GM23338 (cell line): Measurements from ENCODE around the gene PNN. TPM values are rescaled to one million over a fixed set of nuclear protein-coding genes. Genes with fewer than 3 reads are reported as not detected.
"Not testable (repeated sequence)": the region's sequence is repeated elsewhere in the genome, so short reads cannot be mapped to it uniquely, and the experiment has no call there.

Experiments
- ATAC-seq: fragments of 200-7000 bp; cut with Tn5 transposase; 3 replicates; pipeline ENCODE4 v1.9.1; 2020
- DNase-seq: peaks from one replicate; pipeline ENCODE4 v3.0.0-alpha.2; 2015; ENCODE audit warnings: low spot score
- H2AFZ ChIP-seq: fragments of 200-600 bp; sonication (generic); 2 replicates; pipeline ENCODE4 v1.8.0; 2016; ENCODE audit warnings: antibody characterized with exemption, mild to moderate bottlenecking, moderate library complexity
- H3F3A ChIP-seq: fragments of 200-600 bp; sonication (generic); replicated peaks from 2 replicates; pipeline ENCODE4 v1.8.0; 2017; ENCODE audit warnings: antibody characterized with exemption, mixed run types, low read depth
- H3K27ac ChIP-seq: fragments of 200-600 bp; sonication (generic); 2 replicates; pipeline ENCODE4 v1.6.1; 2016; ENCODE audit warnings: low read depth
- H3K27me3 ChIP-seq: fragments of 200-600 bp; sonication (generic); 2 replicates; pipeline ENCODE4 v1.8.0; 2016; ENCODE audit warnings: mild to moderate bottlenecking, mixed run types, moderate library complexity; ENCODE audit not compliant: insufficient read depth
- H3K36me3 ChIP-seq: fragments of 200-600 bp; sonication (generic); 2 replicates; pipeline ENCODE4 v1.8.0; 2016; ENCODE audit warnings: mild to moderate bottlenecking; ENCODE audit not compliant: insufficient read depth
- H3K4me1 ChIP-seq: fragments of 200-600 bp; sonication (generic); 2 replicates; pipeline ENCODE4 v1.8.0; 2016; ENCODE audit warnings: mild to moderate bottlenecking, moderate library complexity; ENCODE audit not compliant: insufficient read depth
- H3K4me2 ChIP-seq: fragments of 200-600 bp; sonication (generic); 2 replicates; pipeline ENCODE4 v1.7.1; 2017; ENCODE audit warnings: mixed run types
- H3K4me3 ChIP-seq: fragments of 200-600 bp; sonication (generic); 2 replicates; pipeline ENCODE4 v1.6.1; 2016; ENCODE audit warnings: mixed run types
- H3K79me2 ChIP-seq: fragments of 200-600 bp; sonication (generic); replicated peaks from 2 replicates; pipeline ENCODE4 v1.8.0; 2017; ENCODE audit warnings: mild to moderate bottlenecking; ENCODE audit not compliant: insufficient read depth
- H3K9me2 ChIP-seq: fragments of 200-600 bp; sonication (generic); 2 replicates; pipeline ENCODE4 v1.8.0; 2017; ENCODE audit not compliant: insufficient read depth
- H4K20me1 ChIP-seq: fragments of 200-600 bp; sonication (generic); replicated peaks from 2 replicates; pipeline ENCODE4 v1.8.0; 2017; ENCODE audit warnings: mild to moderate bottlenecking; ENCODE audit not compliant: insufficient read depth
- H3K27ac Mint-ChIP-seq: 2 replicates; pipeline ENCODE4 v1.8.0; 2020; ENCODE audit warnings: inconsistent platforms, mild to moderate bottlenecking, moderate library complexity, mixed read lengths
- H3K27me3 Mint-ChIP-seq: 3 replicates; pipeline ENCODE4 v1.8.0; 2022; ENCODE audit warnings: low read depth, mild to moderate bottlenecking, moderate library complexity, mixed read lengths, inconsistent platforms; ENCODE audit not compliant: insufficient read depth, poor library complexity
- H3K36me3 Mint-ChIP-seq: 3 replicates; pipeline ENCODE4 v1.8.0; 2021; ENCODE audit warnings: low read depth, mild to moderate bottlenecking, inconsistent platforms, moderate library complexity, mixed read lengths
- H3K4me1 Mint-ChIP-seq: 3 replicates; pipeline ENCODE4 v1.8.0; 2020; ENCODE audit warnings: mild to moderate bottlenecking, inconsistent platforms, mixed read lengths
- H3K4me3 Mint-ChIP-seq: 3 replicates; pipeline ENCODE4 v1.8.0; 2021; ENCODE audit warnings: moderate library complexity, mild to moderate bottlenecking, inconsistent platforms, mixed read lengths
- H3K9me3 Mint-ChIP-seq: 3 replicates; pipeline ENCODE4 v1.8.0; 2020; ENCODE audit warnings: moderate library complexity, mild to moderate bottlenecking, inconsistent platforms, mixed read lengths
- CREB1 ChIP-seq: fragments of 250-450 bp; sonication (Bioruptor Pico); IDR thresholded peaks from 2 replicates; pipeline ENCODE4 v1.5.0; 2020; ENCODE audit warnings: low read depth, mild to moderate bottlenecking, moderate library complexity
- EZH2phosphoT487 ChIP-seq: fragments of 200-600 bp; sonication (generic); IDR thresholded peaks from one replicate; pipeline ENCODE4 v1.8.1; 2018; ENCODE audit warnings: antibody characterized with exemption; ENCODE audit not compliant: unreplicated experiment
- JUNB ChIP-seq: IDR thresholded peaks from one replicate; pipeline ENCODE4 v1.6.1; 2016; ENCODE audit warnings: antibody characterized with exemption; ENCODE audit not compliant: unreplicated experiment
- NANOG ChIP-seq: IDR thresholded peaks from 2 replicates; pipeline ENCODE4 v1.6.1; 2016; ENCODE audit warnings: antibody characterized with exemption, borderline replicate concordance
- POLR2AphosphoS5 ChIP-seq: IDR thresholded peaks from 2 replicates; pipeline ENCODE4 v1.6.1; 2016; ENCODE audit warnings: antibody characterized with exemption, low read depth
- STAT1 ChIP-seq: IDR thresholded peaks from one replicate; pipeline ENCODE4 v1.6.1; 2016; ENCODE audit warnings: antibody characterized with exemption; ENCODE audit not compliant: unreplicated experiment
- ZNF114 ChIP-seq: fragments of 250-450 bp; sonication (Bioruptor Pico); IDR thresholded peaks from 2 replicates; pipeline ENCODE4 v1.5.0; 2020; ENCODE audit warnings: mild to moderate bottlenecking, moderate library complexity
- ZNF331 ChIP-seq: fragments of 250-450 bp; sonication (Bioruptor Pico); IDR thresholded peaks from 2 replicates; pipeline ENCODE4 v1.5.0; 2020; ENCODE audit warnings: low read depth, mild to moderate bottlenecking, moderate library complexity
- polyA plus RNA-seq: library from polyadenylated mRNA; unstranded; fragments of >200 nt; fragmentation: Nextera tagmentation; extraction: Ambion mirVana; gene quantifications from 2 replicates; pipeline ENCODE4 v1.2.1, GENCODE V29; 2016
- total RNA-seq: library from RNA; depleted of rRNA; stranded (reverse); fragments of >200 nt; shearing (Covaris generic); gene quantifications from 2 replicates; pipeline ENCODE4 v1.2.3, GENCODE V29; 2014
- TF ChIP-seq, protein P1 (sequence below): IDR thresholded peaks from one replicate; pipeline ENCODE4 v1.6.1; 2018; ENCODE audit warnings: antibody characterized with exemption; ENCODE audit not compliant: unreplicated experiment
- TF ChIP-seq, protein P2 (sequence below): fragments of 250-450 bp; sonication (Bioruptor Pico); IDR thresholded peaks from 2 replicates; pipeline ENCODE4 v1.5.0; 2020; ENCODE audit warnings: mild to moderate bottlenecking, moderate library complexity
- TF ChIP-seq, protein P3 (sequence below), 2 experiments: fragments of 200-600 bp in 1 of 2; sonication (generic) in 1 of 2; conservative IDR thresholded peaks; 2 replicates each; pipeline versions ENCODE4 v1.5.1 to v1.6.1; 2016 to 2017; ENCODE audit warnings: antibody characterized with exemption in 2 of 2, low read depth in 2 of 2, mild to moderate bottlenecking in 2 of 2, moderate library complexity in 1 of 2

PNN gene
- total and polyA plus RNA-seq, 2 experiments from 2014 or later, result 60.0 to 325 TPM

DNA sequence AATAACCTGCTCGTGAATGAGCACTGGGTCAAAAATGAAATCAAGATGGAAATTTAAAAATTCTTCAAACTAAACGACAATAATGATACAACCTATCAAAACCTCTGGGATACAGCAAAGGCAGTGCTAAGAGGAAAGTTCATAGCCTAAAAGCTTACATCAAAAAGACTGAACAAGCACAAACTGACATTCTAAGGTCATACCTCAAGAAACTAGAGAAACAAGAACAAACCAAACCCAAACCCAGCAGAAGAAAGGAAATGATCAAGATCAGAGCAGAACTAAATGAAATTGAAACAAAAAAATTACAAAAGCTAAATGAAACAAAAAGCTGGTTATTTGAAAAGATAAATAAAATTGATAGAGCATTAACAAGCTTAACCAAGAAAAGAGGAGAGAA lies 32.4 kb downstream of the PNN start:
- H3K4me2 ChIP-seq, H3K27ac ChIP-seq, H3K79me2 ChIP-seq, H4K20me1 ChIP-seq, H3F3A ChIP-seq, H2AFZ ChIP-seq, H3K27me3 ChIP-seq, H3K36me3 Mint-ChIP-seq, H3K36me3 ChIP-seq, DNase-seq, H3K9me3 Mint-ChIP-seq, ATAC-seq, H3K4me3 Mint-ChIP-seq, H3K27me3 Mint-ChIP-seq, H3K27ac Mint-ChIP-seq, H3K9me2 ChIP-seq, H3K4me3 ChIP-seq, H3K4me1 ChIP-seq: not testable (repeated sequence)
- peaks cover 23% of the 10 kb centered on the region for H3K4me1 Mint-ChIP-seq

DNA sequence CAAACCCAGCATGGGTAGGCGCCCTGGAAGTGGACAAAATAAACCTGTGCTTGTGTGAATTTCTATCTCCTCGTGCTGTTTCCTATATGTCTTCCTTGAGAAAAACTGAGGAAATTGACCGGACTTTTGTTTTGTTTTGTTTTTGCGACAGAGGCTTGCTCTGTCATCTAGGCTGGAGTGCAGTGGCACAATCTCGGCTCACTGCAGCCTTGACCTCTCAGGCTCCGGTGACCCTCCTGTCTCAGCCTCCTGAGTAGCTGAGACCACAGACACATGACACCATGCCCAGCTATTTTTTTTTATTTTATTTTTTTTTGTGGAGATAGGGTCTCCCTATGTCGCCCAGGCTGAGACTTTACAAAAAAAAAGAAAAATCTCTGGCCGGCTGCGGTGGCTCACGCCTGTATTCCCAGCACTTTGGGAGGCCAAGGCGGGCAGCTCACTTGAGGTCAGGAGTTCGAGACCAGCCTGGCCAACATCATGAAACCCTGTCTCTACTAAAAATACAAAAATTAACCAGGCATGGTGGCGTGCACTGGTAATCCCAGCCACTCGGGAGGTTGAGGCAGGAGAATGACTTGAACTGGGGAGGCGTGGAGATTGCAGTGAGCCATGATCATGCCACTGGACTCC lies 36.2 kb downstream of the PNN start:
- Histone ChIP-seq H3K27ac (no peak overlapping the region), H3K4me3 (no peak overlapping the region), H3K27me3 (no peaks in the 10 kb centered on the region), H3F3A (no peaks in the 10 kb centered on the region), H3K36me3 (no peaks in the 10 kb centered on the region), H3K9me2 (no peaks in the 10 kb centered on the region), H3K79me2 (no peaks in the 10 kb centered on the region), H2AFZ (no peak overlapping the region), H3K4me2 (no peak overlapping the region), H3K4me1 (no peaks in the 10 kb centered on the region), H4K20me1 (no peaks in the 10 kb centered on the region)
- H3K4me1 Mint-ChIP-seq, result peaks cover 5% of the 10 kb centered on the region; the same call in 2 of the 3 replicates
- H3K27me3 Mint-ChIP-seq, result no peaks in the 10 kb centered on the region
- ATAC-seq (no peak), DNase-seq (no peak)
- no peaks in the 10 kb centered on the region for H3K9me3 Mint-ChIP-seq
- H3K36me3 Mint-ChIP-seq, result no peaks in the 10 kb centered on the region
- no peak overlapping the region for H3K27ac Mint-ChIP-seq
- no peak overlapping the region for H3K4me3 Mint-ChIP-seq
- TF ChIP-seq JUNB (no peak), ZNF114 (no peak), NANOG (no peak), EZH2phosphoT487 (no peak), STAT1 (no peak), POLR2AphosphoS5 (no peak), ZNF331 (no peak), CREB1 (CRISPR knock-in tag) (no peak)
- TF ChIP-seq, protein P1, sequence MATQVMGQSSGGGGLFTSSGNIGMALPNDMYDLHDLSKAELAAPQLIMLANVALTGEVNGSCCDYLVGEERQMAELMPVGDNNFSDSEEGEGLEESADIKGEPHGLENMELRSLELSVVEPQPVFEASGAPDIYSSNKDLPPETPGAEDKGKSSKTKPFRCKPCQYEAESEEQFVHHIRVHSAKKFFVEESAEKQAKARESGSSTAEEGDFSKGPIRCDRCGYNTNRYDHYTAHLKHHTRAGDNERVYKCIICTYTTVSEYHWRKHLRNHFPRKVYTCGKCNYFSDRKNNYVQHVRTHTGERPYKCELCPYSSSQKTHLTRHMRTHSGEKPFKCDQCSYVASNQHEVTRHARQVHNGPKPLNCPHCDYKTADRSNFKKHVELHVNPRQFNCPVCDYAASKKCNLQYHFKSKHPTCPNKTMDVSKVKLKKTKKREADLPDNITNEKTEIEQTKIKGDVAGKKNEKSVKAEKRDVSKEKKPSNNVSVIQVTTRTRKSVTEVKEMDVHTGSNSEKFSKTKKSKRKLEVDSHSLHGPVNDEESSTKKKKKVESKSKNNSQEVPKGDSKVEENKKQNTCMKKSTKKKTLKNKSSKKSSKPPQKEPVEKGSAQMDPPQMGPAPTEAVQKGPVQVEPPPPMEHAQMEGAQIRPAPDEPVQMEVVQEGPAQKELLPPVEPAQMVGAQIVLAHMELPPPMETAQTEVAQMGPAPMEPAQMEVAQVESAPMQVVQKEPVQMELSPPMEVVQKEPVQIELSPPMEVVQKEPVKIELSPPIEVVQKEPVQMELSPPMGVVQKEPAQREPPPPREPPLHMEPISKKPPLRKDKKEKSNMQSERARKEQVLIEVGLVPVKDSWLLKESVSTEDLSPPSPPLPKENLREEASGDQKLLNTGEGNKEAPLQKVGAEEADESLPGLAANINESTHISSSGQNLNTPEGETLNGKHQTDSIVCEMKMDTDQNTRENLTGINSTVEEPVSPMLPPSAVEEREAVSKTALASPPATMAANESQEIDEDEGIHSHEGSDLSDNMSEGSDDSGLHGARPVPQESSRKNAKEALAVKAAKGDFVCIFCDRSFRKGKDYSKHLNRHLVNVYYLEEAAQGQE, result no peak
- TF ChIP-seq, protein P2, sequence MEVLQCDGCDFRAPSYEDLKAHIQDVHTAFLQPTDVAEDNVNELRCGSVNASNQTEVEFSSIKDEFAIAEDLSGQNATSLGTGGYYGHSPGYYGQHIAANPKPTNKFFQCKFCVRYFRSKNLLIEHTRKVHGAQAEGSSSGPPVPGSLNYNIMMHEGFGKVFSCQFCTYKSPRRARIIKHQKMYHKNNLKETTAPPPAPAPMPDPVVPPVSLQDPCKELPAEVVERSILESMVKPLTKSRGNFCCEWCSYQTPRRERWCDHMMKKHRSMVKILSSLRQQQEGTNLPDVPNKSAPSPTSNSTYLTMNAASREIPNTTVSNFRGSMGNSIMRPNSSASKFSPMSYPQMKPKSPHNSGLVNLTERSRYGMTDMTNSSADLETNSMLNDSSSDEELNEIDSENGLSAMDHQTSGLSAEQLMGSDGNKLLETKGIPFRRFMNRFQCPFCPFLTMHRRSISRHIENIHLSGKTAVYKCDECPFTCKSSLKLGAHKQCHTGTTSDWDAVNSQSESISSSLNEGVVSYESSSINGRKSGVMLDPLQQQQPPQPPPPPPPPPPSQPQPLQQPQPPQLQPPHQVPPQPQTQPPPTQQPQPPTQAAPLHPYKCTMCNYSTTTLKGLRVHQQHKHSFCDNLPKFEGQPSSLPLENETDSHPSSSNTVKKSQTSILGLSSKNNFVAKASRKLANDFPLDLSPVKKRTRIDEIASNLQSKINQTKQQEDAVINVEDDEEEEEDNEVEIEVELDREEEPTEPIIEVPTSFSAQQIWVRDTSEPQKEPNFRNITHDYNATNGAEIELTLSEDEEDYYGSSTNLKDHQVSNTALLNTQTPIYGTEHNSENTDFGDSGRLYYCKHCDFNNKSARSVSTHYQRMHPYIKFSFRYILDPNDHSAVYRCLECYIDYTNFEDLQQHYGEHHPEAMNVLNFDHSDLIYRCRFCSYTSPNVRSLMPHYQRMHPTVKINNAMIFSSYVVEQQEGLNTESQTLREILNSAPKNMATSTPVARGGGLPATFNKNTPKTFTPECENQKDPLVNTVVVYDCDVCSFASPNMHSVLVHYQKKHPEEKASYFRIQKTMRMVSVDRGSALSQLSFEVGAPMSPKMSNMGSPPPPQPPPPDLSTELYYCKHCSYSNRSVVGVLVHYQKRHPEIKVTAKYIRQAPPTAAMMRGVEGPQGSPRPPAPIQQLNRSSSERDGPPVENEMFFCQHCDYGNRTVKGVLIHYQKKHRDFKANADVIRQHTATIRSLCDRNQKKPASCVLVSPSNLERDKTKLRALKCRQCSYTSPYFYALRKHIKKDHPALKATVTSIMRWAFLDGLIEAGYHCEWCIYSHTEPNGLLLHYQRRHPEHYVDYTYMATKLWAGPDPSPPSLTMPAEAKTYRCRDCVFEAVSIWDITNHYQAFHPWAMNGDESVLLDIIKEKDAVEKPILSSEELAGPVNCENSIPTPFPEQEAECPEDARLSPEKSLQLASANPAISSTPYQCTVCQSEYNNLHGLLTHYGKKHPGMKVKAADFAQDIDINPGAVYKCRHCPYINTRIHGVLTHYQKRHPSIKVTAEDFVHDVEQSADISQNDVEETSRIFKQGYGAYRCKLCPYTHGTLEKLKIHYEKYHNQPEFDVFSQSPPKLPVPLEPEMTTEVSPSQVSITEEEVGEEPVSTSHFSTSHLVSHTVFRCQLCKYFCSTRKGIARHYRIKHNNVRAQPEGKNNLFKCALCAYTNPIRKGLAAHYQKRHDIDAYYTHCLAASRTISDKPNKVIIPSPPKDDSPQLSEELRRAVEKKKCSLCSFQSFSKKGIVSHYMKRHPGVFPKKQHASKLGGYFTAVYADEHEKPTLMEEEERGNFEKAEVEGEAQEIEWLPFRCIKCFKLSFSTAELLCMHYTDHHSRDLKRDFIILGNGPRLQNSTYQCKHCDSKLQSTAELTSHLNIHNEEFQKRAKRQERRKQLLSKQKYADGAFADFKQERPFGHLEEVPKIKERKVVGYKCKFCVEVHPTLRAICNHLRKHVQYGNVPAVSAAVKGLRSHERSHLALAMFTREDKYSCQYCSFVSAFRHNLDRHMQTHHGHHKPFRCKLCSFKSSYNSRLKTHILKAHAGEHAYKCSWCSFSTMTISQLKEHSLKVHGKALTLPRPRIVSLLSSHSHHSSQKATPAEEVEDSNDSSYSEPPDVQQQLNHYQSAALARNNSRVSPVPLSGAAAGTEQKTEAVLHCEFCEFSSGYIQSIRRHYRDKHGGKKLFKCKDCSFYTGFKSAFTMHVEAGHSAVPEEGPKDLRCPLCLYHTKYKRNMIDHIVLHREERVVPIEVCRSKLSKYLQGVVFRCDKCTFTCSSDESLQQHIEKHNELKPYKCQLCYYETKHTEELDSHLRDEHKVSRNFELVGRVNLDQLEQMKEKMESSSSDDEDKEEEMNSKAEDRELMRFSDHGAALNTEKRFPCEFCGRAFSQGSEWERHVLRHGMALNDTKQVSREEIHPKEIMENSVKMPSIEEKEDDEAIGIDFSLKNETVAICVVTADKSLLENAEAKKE (CRISPR knock-in tag), result no peak
- TF ChIP-seq, protein P3, sequence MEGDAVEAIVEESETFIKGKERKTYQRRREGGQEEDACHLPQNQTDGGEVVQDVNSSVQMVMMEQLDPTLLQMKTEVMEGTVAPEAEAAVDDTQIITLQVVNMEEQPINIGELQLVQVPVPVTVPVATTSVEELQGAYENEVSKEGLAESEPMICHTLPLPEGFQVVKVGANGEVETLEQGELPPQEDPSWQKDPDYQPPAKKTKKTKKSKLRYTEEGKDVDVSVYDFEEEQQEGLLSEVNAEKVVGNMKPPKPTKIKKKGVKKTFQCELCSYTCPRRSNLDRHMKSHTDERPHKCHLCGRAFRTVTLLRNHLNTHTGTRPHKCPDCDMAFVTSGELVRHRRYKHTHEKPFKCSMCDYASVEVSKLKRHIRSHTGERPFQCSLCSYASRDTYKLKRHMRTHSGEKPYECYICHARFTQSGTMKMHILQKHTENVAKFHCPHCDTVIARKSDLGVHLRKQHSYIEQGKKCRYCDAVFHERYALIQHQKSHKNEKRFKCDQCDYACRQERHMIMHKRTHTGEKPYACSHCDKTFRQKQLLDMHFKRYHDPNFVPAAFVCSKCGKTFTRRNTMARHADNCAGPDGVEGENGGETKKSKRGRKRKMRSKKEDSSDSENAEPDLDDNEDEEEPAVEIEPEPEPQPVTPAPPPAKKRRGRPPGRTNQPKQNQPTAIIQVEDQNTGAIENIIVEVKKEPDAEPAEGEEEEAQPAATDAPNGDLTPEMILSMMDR (conservative IDR thresholded peaks at IDR 0.05; ENCODE audit: low read depth in 2 of 2), result no peak
